ENCODE measurements around the gene ACTG1. TPM values are rescaled to one million over a fixed set of nuclear protein-coding genes. Genes with fewer than 3 reads are reported as not detected.
A peak's percentile ranks its signal among the peaks of the same experiment; 100 is the strongest.

ACTG1 gene
- total RNA-seq, 2 experiments from 2014 or later, result 4,989 to 4,998 TPM

GRCh38 chr17:81528651-81529436 lies 16.2 kb upstream of the ACTG1 start:
- Mint-ChIP-seq H3K4me1 (no peaks in the 10 kb centered on the region), H3K4me3 (no peak overlapping the region), H3K36me3 (no peaks in the 10 kb centered on the region), H3K9me3 (no peaks in the 10 kb centered on the region), H3K27me3 (peaks cover 5% of the 10 kb centered on the region), H3K27ac (no peak overlapping the region)
- DNase-seq, result no peak

- Mint-ChIP-seq H3K27me3 (peaks cover 5% of the 10 kb centered on the region), H3K4me1 (no peaks in the 10 kb centered on the region), H3K4me3 (no peak overlapping the region), H3K9me3 (no peaks in the 10 kb centered on the region), H3K36me3 (no peaks in the 10 kb centered on the region), H3K27ac (no peak overlapping the region)
- no peak for DNase-seq
Measured at GRCh38 chr17:81528384-81528650, 15.7 kb upstream of the ACTG1 start.

DNA sequence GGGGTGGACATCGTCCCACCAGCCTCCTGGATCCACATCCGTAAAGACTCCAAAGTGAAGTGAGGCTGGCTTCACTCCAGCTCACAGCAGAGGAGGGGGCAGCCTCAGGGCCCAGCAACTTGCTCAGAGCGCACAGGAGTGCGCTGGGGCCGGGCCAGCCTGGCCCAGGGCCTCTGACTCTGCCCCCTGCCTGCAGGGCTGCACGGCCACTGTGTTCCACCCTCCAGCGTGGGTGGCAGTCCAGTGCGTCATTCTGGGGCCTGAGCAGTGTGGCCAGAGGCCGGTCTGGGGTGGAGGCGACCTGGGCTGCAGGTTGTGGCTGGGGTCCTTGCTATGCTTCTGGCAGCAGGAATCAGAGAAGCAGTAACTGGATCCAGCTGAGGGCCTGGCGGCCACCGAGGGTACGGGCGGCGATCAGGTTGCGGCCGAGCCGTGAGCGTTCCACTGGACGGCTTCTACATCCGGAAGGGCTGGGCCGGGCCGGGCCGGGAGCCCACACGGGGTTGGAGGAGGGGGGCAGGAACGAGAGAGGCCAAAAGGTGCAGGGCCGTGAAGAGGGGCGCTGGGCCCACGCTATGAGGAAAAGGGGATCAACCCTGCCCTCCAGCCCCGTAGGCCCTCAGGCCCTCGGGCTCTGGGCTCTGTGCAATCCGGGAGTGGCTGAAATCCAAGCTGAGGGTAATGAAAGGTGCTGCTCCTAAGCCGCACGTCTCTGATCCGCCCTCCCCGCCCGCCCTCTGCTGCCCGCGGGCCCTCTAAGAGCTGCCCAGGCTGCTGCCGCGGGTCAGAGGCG lies 15.2 kb upstream of the ACTG1 start, which contains the start of gene FSCN2:
Gene FSCN2 (plus strand): TSS at position 787 of the 793 bp plus-strand sequence. CDS start 155 bp downstream, outside the sequence.
- DNase-seq, result no peak
- Mint-ChIP-seq H3K36me3 (no peaks in the 10 kb centered on the region), H3K27me3 (peaks cover 5% of the 10 kb centered on the region), H3K9me3 (no peaks in the 10 kb centered on the region), H3K27ac (no peak within 1 kb of the TSS), H3K4me1 (no peaks in the 10 kb centered on the region), H3K4me3 (no peak within 1 kb of the TSS)

GRCh38 chr17:81526662-81527571 lies 14.3 kb upstream of the ACTG1 start:
- H3K27ac Mint-ChIP-seq, result no peak overlapping the region
- no peak overlapping the region for H3K4me3 Mint-ChIP-seq
- no peak for DNase-seq
- no peaks in the 10 kb centered on the region for H3K4me1 Mint-ChIP-seq
- H3K36me3 Mint-ChIP-seq, result no peaks in the 10 kb centered on the region
- peaks cover 5% of the 10 kb centered on the region for H3K27me3 Mint-ChIP-seq
- H3K9me3 Mint-ChIP-seq, result no peaks in the 10 kb centered on the region

DNA sequence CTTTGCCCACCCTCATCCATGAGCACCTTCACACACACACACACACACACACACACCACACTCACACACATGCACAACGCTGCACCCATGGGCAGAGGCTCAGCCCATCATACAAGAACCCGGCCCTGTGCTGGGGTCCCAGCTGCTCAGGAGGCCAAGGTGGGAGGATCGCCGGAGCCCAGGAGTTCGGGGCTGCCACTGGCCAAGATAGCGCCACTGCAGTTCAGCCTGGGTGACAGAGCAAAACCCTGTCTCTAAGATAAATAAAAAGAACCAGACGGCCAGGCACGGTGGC lies 12.2 kb upstream of the ACTG1 start:
- no peaks in the 10 kb centered on the region for H3K36me3 Mint-ChIP-seq
- H3K27me3 Mint-ChIP-seq, result peaks cover 5% of the 10 kb centered on the region
- no peaks in the 10 kb centered on the region for H3K4me1 Mint-ChIP-seq
- no peak overlapping the region for H3K4me3 Mint-ChIP-seq
- no peak overlapping the region for H3K27ac Mint-ChIP-seq
- no peak for DNase-seq
- no peaks in the 10 kb centered on the region for H3K9me3 Mint-ChIP-seq

DNA sequence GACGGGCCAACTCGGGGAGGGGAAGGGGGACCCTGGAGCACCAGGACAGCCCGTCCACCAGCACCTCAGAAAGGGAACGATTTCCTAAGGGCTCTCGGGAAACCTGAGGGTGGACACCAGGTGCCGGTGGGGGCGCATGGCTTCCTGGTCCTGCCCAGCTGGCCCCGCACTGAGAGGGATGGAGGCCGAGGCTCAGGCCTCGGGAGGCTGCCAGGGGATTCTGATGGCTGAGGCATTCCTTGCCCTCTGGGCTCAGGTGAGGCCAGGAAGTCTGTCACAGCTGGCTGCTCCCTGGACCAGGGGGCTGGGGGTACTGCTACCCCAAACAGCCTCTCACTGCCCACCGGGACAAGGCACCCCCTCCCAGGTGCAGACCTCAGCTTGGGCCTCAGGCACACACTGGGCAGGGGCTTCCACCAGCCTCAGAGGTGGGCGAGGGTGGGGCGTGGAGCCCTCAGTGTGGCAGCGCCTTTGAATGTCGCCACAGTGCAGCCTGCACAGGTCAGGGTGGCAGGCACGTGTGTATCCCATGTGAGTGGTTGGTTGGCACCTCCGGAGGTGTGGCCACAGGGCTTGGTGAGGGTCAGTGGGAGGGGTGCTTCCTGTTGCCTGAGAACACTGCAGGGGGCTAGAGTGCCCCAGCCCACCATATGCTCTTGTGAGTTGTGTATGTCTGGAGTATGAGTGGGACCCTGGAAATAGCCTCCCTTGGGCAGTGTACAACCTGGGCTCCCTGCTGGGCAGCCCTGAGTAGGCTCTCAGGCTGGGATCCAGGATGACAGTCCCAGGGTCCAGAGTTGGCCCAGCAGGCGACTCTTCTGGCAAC lies 11.7 kb upstream of the ACTG1 start:
- no peak for DNase-seq
- no peaks in the 10 kb centered on the region for H3K36me3 Mint-ChIP-seq

GRCh38 chr17:81523402-81524038 lies 10.9 kb upstream of the ACTG1 start:
- no peaks in the 10 kb centered on the region for H3K36me3 Mint-ChIP-seq
- H3K27ac Mint-ChIP-seq, result no peak overlapping the region
- peaks cover 5% of the 10 kb centered on the region for H3K27me3 Mint-ChIP-seq
- no peaks in the 10 kb centered on the region for H3K4me1 Mint-ChIP-seq
- H3K4me3 Mint-ChIP-seq, result no peak overlapping the region
- DNase-seq, result no peak
- H3K9me3 Mint-ChIP-seq, result no peaks in the 10 kb centered on the region

More for the DNA sequence above, 11.7 kb upstream of the ACTG1 start:
- H3K4me1 Mint-ChIP-seq, result no peaks in the 10 kb centered on the region
- no peaks in the 10 kb centered on the region for H3K9me3 Mint-ChIP-seq
- no peak overlapping the region for H3K4me3 Mint-ChIP-seq
- peaks cover 5% of the 10 kb centered on the region for H3K27me3 Mint-ChIP-seq
- no peak overlapping the region for H3K27ac Mint-ChIP-seq

- H3K9me3 Mint-ChIP-seq, result no peaks in the 10 kb centered on the region
- peaks cover 5% of the 10 kb centered on the region for H3K27me3 Mint-ChIP-seq
- H3K4me3 Mint-ChIP-seq, result no peak overlapping the region
- no peaks in the 10 kb centered on the region for H3K36me3 Mint-ChIP-seq
- H3K4me1 Mint-ChIP-seq, result peaks cover 5% of the 10 kb centered on the region
- no peak for DNase-seq
- no peak overlapping the region for H3K27ac Mint-ChIP-seq
Measured at GRCh38 chr17:81522491-81523401, 10.1 kb upstream of the ACTG1 start.

GRCh38 chr17:81520021-81520901 lies 7.7 kb upstream of the ACTG1 start:
- H3K4me1 Mint-ChIP-seq, result peaks cover 14% of the 10 kb centered on the region
- DNase-seq, result no peak
- H3K27me3 Mint-ChIP-seq, result no peaks in the 10 kb centered on the region
- H3K4me3 Mint-ChIP-seq, result peak overlapping the region; percentile 59
- no peaks in the 10 kb centered on the region for H3K36me3 Mint-ChIP-seq
- H3K27ac Mint-ChIP-seq, result peak overlapping the region; percentile 4
- no peaks in the 10 kb centered on the region for H3K9me3 Mint-ChIP-seq

- no peaks in the 10 kb centered on the region for H3K9me3 Mint-ChIP-seq
- no peaks in the 10 kb centered on the region for H3K36me3 Mint-ChIP-seq
- H3K27ac Mint-ChIP-seq, result no peak overlapping the region
- H3K4me3 Mint-ChIP-seq, result peak overlapping the region; percentile 59
- peak; percentile 79 for DNase-seq
- peaks cover 14% of the 10 kb centered on the region for H3K4me1 Mint-ChIP-seq
- no peaks in the 10 kb centered on the region for H3K27me3 Mint-ChIP-seq
Measured at GRCh38 chr17:81519284-81520020, 6.9 kb upstream of the ACTG1 start.

GRCh38 chr17:81518785-81519283 lies 6.2 kb upstream of the ACTG1 start:
- peak; percentile 50 for DNase-seq
- Mint-ChIP-seq H3K4me3 (peak overlapping the region; percentile 2), H3K27ac (no peak overlapping the region), H3K36me3 (no peaks in the 10 kb centered on the region), H3K27me3 (no peaks in the 10 kb centered on the region), H3K4me1 (peaks cover 14% of the 10 kb centered on the region), H3K9me3 (no peaks in the 10 kb centered on the region)
